PC-3 (cell line): ENCODE results near the gene SEPTIN1.

ENCODE experiments used
- EZH2phosphoT487 ChIP-seq: fragments of 300-600 bp; sonication (generic); IDR thresholded peaks from 2 replicates; pipeline ENCODE4 v1.6.1; 2018; ENCODE audit warnings: mild to moderate bottlenecking, antibody characterized with exemption, low read length, borderline replicate concordance
- TF ChIP-seq, protein P1 (sequence below): fragments of 300-600 bp; sonication (generic); conservative IDR thresholded peaks from 2 replicates; pipeline ENCODE4 v1.5.1; 2017; ENCODE audit warnings: antibody characterized with exemption, low read depth, mild to moderate bottlenecking, low read length

DNA sequence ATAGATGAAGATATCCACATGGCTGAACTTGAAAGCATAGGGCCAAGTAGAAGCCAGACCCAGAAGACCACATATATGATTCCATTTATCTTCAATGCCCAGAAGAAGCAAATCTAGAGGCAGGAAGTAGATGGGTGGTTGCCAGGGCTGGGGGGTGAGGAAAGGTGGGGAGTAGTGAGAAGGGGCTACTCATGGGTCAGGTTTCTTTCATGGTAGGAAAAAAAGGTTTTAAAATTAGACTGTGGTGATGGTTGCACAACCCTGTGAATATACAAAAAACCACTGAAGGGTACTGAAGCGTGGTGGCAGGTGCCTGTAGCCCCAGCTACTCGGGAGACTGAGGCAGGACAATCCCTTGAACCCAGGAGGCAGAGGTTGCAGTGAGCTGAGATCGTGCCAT lies 32.7 kb downstream of the SEPTIN1 start:
- TF ChIP-seq, protein P1, sequence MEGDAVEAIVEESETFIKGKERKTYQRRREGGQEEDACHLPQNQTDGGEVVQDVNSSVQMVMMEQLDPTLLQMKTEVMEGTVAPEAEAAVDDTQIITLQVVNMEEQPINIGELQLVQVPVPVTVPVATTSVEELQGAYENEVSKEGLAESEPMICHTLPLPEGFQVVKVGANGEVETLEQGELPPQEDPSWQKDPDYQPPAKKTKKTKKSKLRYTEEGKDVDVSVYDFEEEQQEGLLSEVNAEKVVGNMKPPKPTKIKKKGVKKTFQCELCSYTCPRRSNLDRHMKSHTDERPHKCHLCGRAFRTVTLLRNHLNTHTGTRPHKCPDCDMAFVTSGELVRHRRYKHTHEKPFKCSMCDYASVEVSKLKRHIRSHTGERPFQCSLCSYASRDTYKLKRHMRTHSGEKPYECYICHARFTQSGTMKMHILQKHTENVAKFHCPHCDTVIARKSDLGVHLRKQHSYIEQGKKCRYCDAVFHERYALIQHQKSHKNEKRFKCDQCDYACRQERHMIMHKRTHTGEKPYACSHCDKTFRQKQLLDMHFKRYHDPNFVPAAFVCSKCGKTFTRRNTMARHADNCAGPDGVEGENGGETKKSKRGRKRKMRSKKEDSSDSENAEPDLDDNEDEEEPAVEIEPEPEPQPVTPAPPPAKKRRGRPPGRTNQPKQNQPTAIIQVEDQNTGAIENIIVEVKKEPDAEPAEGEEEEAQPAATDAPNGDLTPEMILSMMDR = no peak
- no peak for TF ChIP-seq EZH2phosphoT487
